OCI-LY1 (cell line): ENCODE data around the gene BCL11A.

Experiments
- EZH2 ChIP-seq: fragments of 200-600 bp; sonication (generic), shearing (Covaris generic); IDR thresholded peaks from 2 replicates; pipeline ENCODE4 v1.8.0; 2017; ENCODE audit warnings: borderline replicate concordance, mixed run types, mild to moderate bottlenecking, antibody characterized with exemption, low read length, moderate library complexity, mixed read lengths
- TF ChIP-seq, protein P1 (sequence below): fragments of 200-600 bp; sonication (generic), shearing (Covaris generic); IDR thresholded peaks from 2 replicates; pipeline ENCODE4 v1.5.1; 2017; ENCODE audit warnings: mild to moderate bottlenecking, antibody characterized with exemption, low read length, moderate library complexity, mixed read lengths

DNA sequence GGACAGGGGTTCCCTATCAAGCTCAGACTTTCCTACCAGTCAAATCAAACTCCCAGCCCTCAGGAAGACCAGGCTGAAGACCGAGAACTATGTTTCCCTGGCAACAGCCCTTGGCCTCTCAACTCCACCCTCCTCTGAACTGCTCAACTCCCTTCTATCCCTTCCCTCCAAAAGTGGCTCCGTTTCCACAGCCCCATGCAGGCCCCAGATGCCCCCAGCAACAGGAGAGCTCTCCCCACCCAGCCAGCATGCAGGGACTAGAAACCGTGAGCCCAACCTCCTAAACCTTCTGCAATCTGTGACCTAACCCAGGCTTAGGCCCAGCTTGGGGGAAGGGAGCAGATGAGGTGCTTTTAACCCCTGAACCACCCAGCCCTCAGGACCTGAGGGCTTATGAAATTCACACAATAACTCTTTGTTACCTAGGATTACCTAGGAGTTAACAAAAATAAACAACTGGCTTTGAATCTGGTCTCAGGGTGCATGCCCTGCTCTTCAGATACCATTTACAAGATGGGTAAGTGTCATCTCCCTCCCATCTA lies 87.2 kb downstream of the BCL11A start:
- TF ChIP-seq, protein P1, sequence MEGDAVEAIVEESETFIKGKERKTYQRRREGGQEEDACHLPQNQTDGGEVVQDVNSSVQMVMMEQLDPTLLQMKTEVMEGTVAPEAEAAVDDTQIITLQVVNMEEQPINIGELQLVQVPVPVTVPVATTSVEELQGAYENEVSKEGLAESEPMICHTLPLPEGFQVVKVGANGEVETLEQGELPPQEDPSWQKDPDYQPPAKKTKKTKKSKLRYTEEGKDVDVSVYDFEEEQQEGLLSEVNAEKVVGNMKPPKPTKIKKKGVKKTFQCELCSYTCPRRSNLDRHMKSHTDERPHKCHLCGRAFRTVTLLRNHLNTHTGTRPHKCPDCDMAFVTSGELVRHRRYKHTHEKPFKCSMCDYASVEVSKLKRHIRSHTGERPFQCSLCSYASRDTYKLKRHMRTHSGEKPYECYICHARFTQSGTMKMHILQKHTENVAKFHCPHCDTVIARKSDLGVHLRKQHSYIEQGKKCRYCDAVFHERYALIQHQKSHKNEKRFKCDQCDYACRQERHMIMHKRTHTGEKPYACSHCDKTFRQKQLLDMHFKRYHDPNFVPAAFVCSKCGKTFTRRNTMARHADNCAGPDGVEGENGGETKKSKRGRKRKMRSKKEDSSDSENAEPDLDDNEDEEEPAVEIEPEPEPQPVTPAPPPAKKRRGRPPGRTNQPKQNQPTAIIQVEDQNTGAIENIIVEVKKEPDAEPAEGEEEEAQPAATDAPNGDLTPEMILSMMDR = no peak
- TF ChIP-seq EZH2 = no peak
